K562 (cell line): Measurements from ENCODE around the gene NOL4L. TPM values are rescaled to one million over a fixed set of nuclear protein-coding genes. Genes with fewer than 3 reads are reported as not detected.

Source experiments
- CBFB ChIP-seq: sonication (generic); formaldehyde crosslinking; IDR thresholded peaks from 2 replicates; pipeline ENCODE4 v1.4.0; 2020; ENCODE audit warnings: mild to moderate bottlenecking, missing genetic modification reagents
- CLOCK ChIP-seq: fragments of 250-450 bp; sonication (Bioruptor Pico); IDR thresholded peaks from 2 replicates; pipeline ENCODE4 v1.4.0; 2020; ENCODE audit warnings: mild to moderate bottlenecking, moderate library complexity, borderline replicate concordance
- CTCF ChIP-seq, 3 experiments: IDR thresholded peaks in 2 of 3; conservative IDR thresholded peaks in 1 of 3; 2 replicates each; pipeline ENCODE4 v1.5.1; 2011 to 2012; ENCODE audit warnings: low read length in 3 of 3, mild to moderate bottlenecking in 3 of 3, control low read depth in 2 of 3, improper control_type of control experiment in 1 of 3, inconsistent platforms in 1 of 3, low read depth in 1 of 3, mixed read lengths in 1 of 3, moderate library complexity in 1 of 3; ENCODE audit not compliant: insufficient read depth in 2 of 3
- CTCFL ChIP-seq: IDR thresholded peaks from 2 replicates; pipeline ENCODE4 v1.6.1; 2011; ENCODE audit warnings: borderline replicate concordance, low read depth, mild to moderate bottlenecking, moderate library complexity, low read length; ENCODE audit not compliant: insufficient read depth, poor library complexity, severe bottlenecking
- MAX ChIP-seq: sonication (generic); formaldehyde crosslinking; IDR thresholded peaks from 2 replicates; pipeline ENCODE4 v1.9.0; 2022; ENCODE audit warnings: mild to moderate bottlenecking, missing genetic modification reagents
- NR0B1 ChIP-seq: fragments of 450-650 bp; IDR thresholded peaks from one replicate; pipeline ENCODE4 v1.6.1; 2018; ENCODE audit warnings: mild to moderate bottlenecking, moderate library complexity; ENCODE audit not compliant: partially characterized antibody
- PRPF4 ChIP-seq: fragments of 200-400 bp; formaldehyde crosslinking; IDR thresholded peaks from one replicate; pipeline ENCODE4 v1.6.1; 2017; ENCODE audit warnings: low read length, low read depth, mild to moderate bottlenecking; ENCODE audit not compliant: insufficient read depth, poor library complexity, severe bottlenecking
- PTRF ChIP-seq: fragments of 450-650 bp; IDR thresholded peaks from 2 replicates; pipeline ENCODE4 v1.6.1; 2016; ENCODE audit warnings: mild to moderate bottlenecking, missing genetic modification characterization, missing compliant biosample characterization
- SIRT6 ChIP-seq: IDR thresholded peaks from one replicate; pipeline ENCODE4 v1.6.1; 2012; ENCODE audit warnings: low read depth, mild to moderate bottlenecking, control low read depth, inconsistent platforms, low read length, moderate library complexity
- ZBTB33 ChIP-seq: sonication (generic); formaldehyde crosslinking; IDR thresholded peaks from 2 replicates; pipeline ENCODE4 v1.8.1; 2023; ENCODE audit warnings: mild to moderate bottlenecking, missing genetic modification reagents
- ZNF24 ChIP-seq: fragments of 450-650 bp; IDR thresholded peaks from 2 replicates; pipeline ENCODE4 v1.6.1; 2016
- ZNF3 ChIP-seq: fragments of 250-450 bp; sonication (Bioruptor Pico); IDR thresholded peaks from 2 replicates; pipeline ENCODE4 v1.5.0; 2021; ENCODE audit warnings: mild to moderate bottlenecking, moderate library complexity
- ZNF584 ChIP-seq: fragments of 200-800 bp; sonication (Bioruptor generic); IDR thresholded peaks from 2 replicates; pipeline ENCODE4 v1.6.1; 2016; ENCODE audit warnings: low read depth, mild to moderate bottlenecking, missing genetic modification characterization, missing compliant biosample characterization
- polyA plus RNA-seq, 8 experiments: library from polyadenylated mRNA; depleted of rRNA in 4 of 8; stranded (reverse) in 5 of 8; unstranded in 3 of 8; fragments of >200 nt; fragmentation: Nextera tagmentation in 2 of 8; fragmentation: Illumina TruSeq in 1 of 8; extraction: Ambion mirVana in 2 of 8; extraction: Trizol in 1 of 8; gene quantifications; 2 replicates each; pipeline versions ENCODE4 v1.2.1 to v1.2.3, GENCODE V29; 2011 to 2014; ENCODE audit warnings: inconsistent platforms in 1 of 8, missing spikeins in 1 of 8
- total RNA-seq, 7 experiments: library from RNA; depleted of rRNA in 6 of 7; stranded (reverse); fragments of >200 nt in 6 of 7; fragmentation: Illumina TruSeq in 2 of 7; extraction: Trizol in 2 of 7; gene quantifications; 2 replicates each; pipeline versions ENCODE4 v1.2.1 to v1.2.3, GENCODE V29; 2011 to 2021; ENCODE audit warnings: low replicate concordance in 1 of 7

NOL4L gene
- total and polyA plus RNA-seq, 9 of the 15 experiments (the other 6 are each of a cell fraction or from before 2014, with no cell fraction given) = 5.1 to 36.2 (median 13.6) TPM

- TF ChIP-seq NR0B1 (no peak), CTCF (IDR thresholded peaks at IDR 0.05 in 2 of 3, conservative IDR thresholded peaks at IDR 0.05 in 1 of 3; ENCODE audit: insufficient read depth in 2 of 3, low read depth in 1 of 3, low read length in 3 of 3) (peak; percentile 45 to 58 (median 50); a peak in 5 of 6 replicates), SIRT6 (no peak), ZNF24 (peak; percentile 83), PRPF4 (no peak), CTCFL (peak; percentile 61), ZNF3 (CRISPR knock-in tag) (no peak), ZBTB33 (CRISPR knock-in tag) (peak; percentile 93), ZNF584 (CRISPR knock-in tag) (no peak), CLOCK (CRISPR knock-in tag) (no peak), CBFB (CRISPR knock-in tag) (0 out of 2 replicates have a peak, but pooled peaks have one; percentile 18), PTRF (tag) (no peak), MAX (CRISPR knock-in tag) (peak; percentile 3; the same call in 1 of the 2 replicates)
These were observed 114.9 kb downstream of the NOL4L start (continued) for GRCh38 chr20:32470025-32470861.
